Fibroblast of villous mesenchyme (primary cell): Measurements from ENCODE around the gene BTK. TPM values are rescaled to one million over a fixed set of nuclear protein-coding genes. Genes with fewer than 3 reads are reported as not detected.
A peak's percentile ranks its signal among the peaks of the same experiment; 100 is the strongest.

Source experiments
- DNase-seq: peaks from one replicate; pipeline ENCODE4 v3.0.0-alpha.2; 2010; ENCODE audit warnings: low read depth
- H3K4me3 ChIP-seq: 2 replicates; pipeline ENCODE4 v1.5.1; 2011; ENCODE audit warnings: low read depth, mild to moderate bottlenecking, low read length
- total RNA-seq: library from RNA; depleted of rRNA; stranded (reverse); fragments of >200 nt; gene quantifications from 2 replicates; pipeline ENCODE4 v1.2.3, GENCODE V29; 2012
- TF ChIP-seq, protein P1 (sequence below): IDR thresholded peaks from 2 replicates; pipeline ENCODE4 v1.5.1; 2012; ENCODE audit warnings: low read depth, mild to moderate bottlenecking, low read length; ENCODE audit not compliant: insufficient read depth

The BTK gene
- not detected in 2 replicates for total RNA-seq

- no peak within 1 kb of the TSS for H3K4me3 ChIP-seq
- DNase-seq: no peak
- TF ChIP-seq, protein P1, sequence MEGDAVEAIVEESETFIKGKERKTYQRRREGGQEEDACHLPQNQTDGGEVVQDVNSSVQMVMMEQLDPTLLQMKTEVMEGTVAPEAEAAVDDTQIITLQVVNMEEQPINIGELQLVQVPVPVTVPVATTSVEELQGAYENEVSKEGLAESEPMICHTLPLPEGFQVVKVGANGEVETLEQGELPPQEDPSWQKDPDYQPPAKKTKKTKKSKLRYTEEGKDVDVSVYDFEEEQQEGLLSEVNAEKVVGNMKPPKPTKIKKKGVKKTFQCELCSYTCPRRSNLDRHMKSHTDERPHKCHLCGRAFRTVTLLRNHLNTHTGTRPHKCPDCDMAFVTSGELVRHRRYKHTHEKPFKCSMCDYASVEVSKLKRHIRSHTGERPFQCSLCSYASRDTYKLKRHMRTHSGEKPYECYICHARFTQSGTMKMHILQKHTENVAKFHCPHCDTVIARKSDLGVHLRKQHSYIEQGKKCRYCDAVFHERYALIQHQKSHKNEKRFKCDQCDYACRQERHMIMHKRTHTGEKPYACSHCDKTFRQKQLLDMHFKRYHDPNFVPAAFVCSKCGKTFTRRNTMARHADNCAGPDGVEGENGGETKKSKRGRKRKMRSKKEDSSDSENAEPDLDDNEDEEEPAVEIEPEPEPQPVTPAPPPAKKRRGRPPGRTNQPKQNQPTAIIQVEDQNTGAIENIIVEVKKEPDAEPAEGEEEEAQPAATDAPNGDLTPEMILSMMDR: no peak
Observed at GRCh38 chrX:101385795-101386541, at the start of gene BTK. Gene BTK (minus strand): TSS chrX:101386191. CDS start chrX:101375284, 10,907 bp downstream.

- H3K4me3 ChIP-seq: no peak overlapping the region
- TF ChIP-seq, protein P1: no peak
- peak; percentile 66 for DNase-seq
Observed at GRCh38 chrX:101430457-101431078, 44.6 kb upstream of the BTK start.

DNA sequence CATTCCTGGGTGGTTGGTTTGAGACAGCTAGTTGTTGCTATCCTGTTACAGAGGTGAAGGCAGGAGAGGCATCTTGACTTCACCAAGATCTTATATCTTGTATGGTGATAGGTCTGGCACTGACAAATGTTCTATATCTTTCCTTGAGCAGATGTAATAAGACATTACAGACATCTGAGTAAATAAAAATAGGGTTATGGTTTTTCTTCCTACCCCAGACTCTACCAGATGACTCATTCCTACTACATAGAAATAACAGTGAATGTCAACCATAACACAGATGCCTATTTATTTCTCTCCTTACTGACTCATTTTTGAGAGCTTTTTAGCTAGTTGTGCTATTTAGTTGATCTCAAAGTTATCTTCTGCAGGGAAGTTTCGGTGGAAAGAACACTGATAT is 43.9 kb upstream of the BTK start:
- peak; percentile 72 for DNase-seq
- TF ChIP-seq, protein P1: no peak

GRCh38 chrX:101427954-101428353 is 42.0 kb upstream of the BTK start:
- no peak for DNase-seq
- TF ChIP-seq, protein P1: no peak
- no peak overlapping the region for H3K4me3 ChIP-seq

More for the DNA sequence above, 43.9 kb upstream of the BTK start:
- no peak overlapping the region for H3K4me3 ChIP-seq

DNA sequence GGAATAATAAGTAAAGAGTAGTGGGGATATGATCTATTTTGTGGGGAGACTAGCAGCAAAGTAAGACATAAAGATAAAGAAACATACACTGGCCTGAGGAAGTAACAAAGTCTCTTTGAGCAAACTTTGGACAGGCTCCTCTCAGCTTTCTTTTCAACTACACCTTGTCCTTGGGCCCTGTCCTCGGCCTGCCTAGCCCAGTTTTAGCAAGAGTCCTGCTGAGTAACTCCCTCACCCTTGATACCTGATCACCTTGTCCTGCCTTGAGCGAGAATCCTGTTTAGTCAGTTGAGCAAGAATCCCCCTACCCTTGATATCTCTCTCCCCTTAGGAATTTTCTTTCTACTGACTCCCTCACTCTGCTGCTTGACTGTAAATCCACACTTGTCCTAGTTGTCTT is 33.5 kb upstream of the BTK start:
- TF ChIP-seq, protein P1: no peak
- DNase-seq: no peak
- H3K4me3 ChIP-seq: no peak overlapping the region

DNA sequence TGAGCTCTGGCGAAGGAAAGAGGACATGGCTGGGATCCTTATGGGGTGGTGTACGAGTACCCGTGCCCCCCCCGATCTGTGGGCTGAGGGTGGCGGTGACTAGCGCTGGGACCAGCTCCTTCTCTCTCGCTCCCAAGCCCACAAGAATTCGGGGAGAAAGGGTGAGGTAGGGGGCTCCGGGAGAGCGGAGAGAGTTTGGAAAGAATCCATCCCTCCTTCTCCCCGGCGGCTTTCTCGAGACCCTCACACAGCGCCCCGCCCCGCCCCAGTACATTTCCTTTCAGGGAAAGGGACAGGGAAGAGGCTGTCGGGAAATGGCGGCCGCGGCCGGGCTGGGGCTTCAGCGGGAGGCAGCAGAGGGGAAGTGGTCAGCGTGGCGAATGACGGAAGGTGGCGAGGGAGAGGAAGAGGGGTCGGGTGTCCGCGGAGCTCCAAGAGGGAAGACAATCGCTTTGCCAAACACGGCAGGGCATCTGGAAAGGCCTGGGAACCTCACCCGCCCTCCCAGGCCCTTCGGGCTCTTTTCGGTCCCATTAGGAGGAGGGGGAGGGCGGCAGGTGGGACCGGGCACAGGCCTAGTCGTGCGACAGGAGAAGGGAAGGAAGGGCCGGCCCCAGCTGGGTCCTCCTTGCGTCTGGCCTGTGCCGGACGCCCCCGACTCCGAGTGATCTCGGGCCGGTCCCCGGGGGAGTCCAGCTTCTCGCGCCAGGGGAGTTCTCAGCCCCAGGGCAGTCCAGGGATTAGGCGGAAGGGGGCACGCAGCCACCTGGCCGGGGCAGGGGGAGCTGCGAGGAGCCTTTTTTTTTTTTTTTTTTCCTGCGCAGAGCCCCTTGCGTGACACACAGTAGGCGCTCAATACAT is 32.2 kb upstream of the BTK start:
- TF ChIP-seq, protein P1: no peak
- H3K4me3 ChIP-seq: peak overlapping the region; percentile 57
- peak; percentile 49 for DNase-seq
